ENCODE data around the gene PHC3.
"Not testable (repeated sequence)": the region's sequence is repeated elsewhere in the genome, so short reads cannot be mapped to it uniquely, and the experiment has no call there.

The PHC3 gene

GRCh38 chr3:170132335-170132734 lies 49.2 kb downstream of the PHC3 start:
- no peak for TF ChIP-seq CTCF (IDR thresholded peaks at IDR 0.05; ENCODE audit: low read depth, low read length)
- Histone ChIP-seq H3K36me3 (peaks cover 38% of the 10 kb centered on the region), H3K9me3 (ENCODE audit: severe bottlenecking) (no peaks in the 10 kb centered on the region), H3K4me3 (ENCODE audit: low read depth, low read length) (no peak overlapping the region), H3K27me3 (ENCODE audit: insufficient read depth, low read depth, severe bottlenecking) (no peaks in the 10 kb centered on the region), H3K27ac (no peak overlapping the region)
- no peak for DNase-seq

GRCh38 chr3:170130532-170130931 lies 51.0 kb downstream of the PHC3 start:
- H3K36me3 ChIP-seq, result peaks cover 38% of the 10 kb centered on the region
- no peak for TF ChIP-seq CTCF (IDR thresholded peaks at IDR 0.05; ENCODE audit: low read depth, low read length)
- DNase-seq, result no peak
- no peak overlapping the region for H3K27ac ChIP-seq
- H3K27me3 ChIP-seq (ENCODE audit: insufficient read depth, low read depth, severe bottlenecking), result no peaks in the 10 kb centered on the region
- H3K4me3 ChIP-seq (ENCODE audit: low read depth, low read length), result no peak overlapping the region
- H3K9me3 ChIP-seq (ENCODE audit: severe bottlenecking), result no peaks in the 10 kb centered on the region

- H3K4me3 ChIP-seq (ENCODE audit: low read depth, low read length), result no peak overlapping the region
- DNase-seq, result no peak
- H3K27ac ChIP-seq, result no peak overlapping the region
- no peak for TF ChIP-seq CTCF (IDR thresholded peaks at IDR 0.05; ENCODE audit: low read depth, low read length)
- H3K36me3 ChIP-seq, result peaks cover 26% of the 10 kb centered on the region
- no peaks in the 10 kb centered on the region for H3K27me3 ChIP-seq (ENCODE audit: insufficient read depth, low read depth, severe bottlenecking)
- H3K9me3 ChIP-seq (ENCODE audit: severe bottlenecking), result no peaks in the 10 kb centered on the region
Measured at GRCh38 chr3:170128977-170129431, 52.5 kb downstream of the PHC3 start.

- Histone ChIP-seq H3K4me3 (ENCODE audit: low read depth, low read length) (no peak overlapping the region), H3K36me3 (peaks cover 24% of the 10 kb centered on the region), H3K9me3 (ENCODE audit: severe bottlenecking) (no peaks in the 10 kb centered on the region), H3K27me3 (ENCODE audit: insufficient read depth, low read depth, severe bottlenecking) (no peaks in the 10 kb centered on the region), H3K27ac (no peak overlapping the region)
- DNase-seq, result no peak
- TF ChIP-seq CTCF (IDR thresholded peaks at IDR 0.05; ENCODE audit: low read depth, low read length), result no peak
Measured at GRCh38 chr3:170128259-170128976, 53.1 kb downstream of the PHC3 start.

- no peaks in the 10 kb centered on the region for H3K9me3 ChIP-seq (ENCODE audit: severe bottlenecking)
- no peak for TF ChIP-seq CTCF (IDR thresholded peaks at IDR 0.05; ENCODE audit: low read depth, low read length)
Measured at GRCh38 chr3:170117134-170117533, 64.4 kb downstream of the PHC3 start.

GRCh38 chr3:170114165-170114564 lies 67.4 kb downstream of the PHC3 start:
- H3K4me3 ChIP-seq (ENCODE audit: low read depth, low read length); DNase-seq; H3K9me3 ChIP-seq (ENCODE audit: severe bottlenecking); H3K27me3 ChIP-seq (ENCODE audit: insufficient read depth, low read depth, severe bottlenecking); H3K27ac ChIP-seq: not testable (repeated sequence)
- H3K36me3 ChIP-seq, result peaks cover 43% of the 10 kb centered on the region

More at GRCh38 chr3:170117134-170117533, 64.4 kb downstream of the PHC3 start:
- no peaks in the 10 kb centered on the region for H3K27me3 ChIP-seq (ENCODE audit: insufficient read depth, low read depth, severe bottlenecking)
- no peak overlapping the region for H3K27ac ChIP-seq
- peaks cover 48% of the 10 kb centered on the region for H3K36me3 ChIP-seq
- DNase-seq, result no peak
- H3K4me3 ChIP-seq (ENCODE audit: low read depth, low read length), result no peak overlapping the region

Data from WERI-Rb-1 (cell line).